NCI-H1092 treated with DMSO at 0.1 percent for 48 hours (cell line): ENCODE data around the gene CST9.
A peak's percentile ranks its signal among the peaks of the same experiment; 100 is the strongest.
"Not testable (repeated sequence)": the region's sequence is repeated elsewhere in the genome, so short reads cannot be mapped to it uniquely, and the experiment has no call there.

Experiments
- DNase-seq: peaks from one replicate; lab custom pipeline; 2025; lab: John Stamatoyannopoulos, UW

CST9 gene

GRCh38 chr20:23637282-23638221 is 31.8 kb upstream of the CST9 start, which contains the start of gene CST3:
Gene CST3, minus strand, starts transcription at chr20:23637955. Its CDS starts 93 bp downstream, at chr20:23637862.
- peak; percentile 78 for DNase-seq

DNA sequence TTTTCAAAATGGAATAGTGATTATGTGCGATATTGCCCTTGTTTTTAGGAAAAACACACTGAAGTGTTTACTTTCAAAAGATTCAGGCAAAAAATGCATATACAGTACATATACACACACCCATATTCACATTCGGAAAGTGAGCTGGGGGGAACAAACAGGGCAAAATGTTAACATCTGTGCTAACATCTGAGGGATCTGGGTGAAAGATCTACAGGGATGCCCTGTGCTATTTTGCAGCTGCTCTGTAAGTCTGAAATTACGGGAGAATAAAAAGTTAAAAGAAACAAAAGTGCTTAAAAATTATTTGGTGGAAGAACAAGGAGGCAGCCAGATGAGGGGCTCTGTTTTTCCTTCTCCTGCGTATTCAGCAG is 31.2 kb upstream of the CST9 start:
- no peak for DNase-seq

GRCh38 chr20:23636182-23636907 is 30.6 kb upstream of the CST9 start:
- no peak for DNase-seq

GRCh38 chr20:23635768-23636090 is 30.0 kb upstream of the CST9 start:
- not testable (repeated sequence) for DNase-seq

GRCh38 chr20:23634985-23635767 is 29.5 kb upstream of the CST9 start:
- DNase-seq, result no peak

- no peak for DNase-seq
These were observed 28.5 kb upstream of the CST9 start for GRCh38 chr20:23634044-23634801.

DNA sequence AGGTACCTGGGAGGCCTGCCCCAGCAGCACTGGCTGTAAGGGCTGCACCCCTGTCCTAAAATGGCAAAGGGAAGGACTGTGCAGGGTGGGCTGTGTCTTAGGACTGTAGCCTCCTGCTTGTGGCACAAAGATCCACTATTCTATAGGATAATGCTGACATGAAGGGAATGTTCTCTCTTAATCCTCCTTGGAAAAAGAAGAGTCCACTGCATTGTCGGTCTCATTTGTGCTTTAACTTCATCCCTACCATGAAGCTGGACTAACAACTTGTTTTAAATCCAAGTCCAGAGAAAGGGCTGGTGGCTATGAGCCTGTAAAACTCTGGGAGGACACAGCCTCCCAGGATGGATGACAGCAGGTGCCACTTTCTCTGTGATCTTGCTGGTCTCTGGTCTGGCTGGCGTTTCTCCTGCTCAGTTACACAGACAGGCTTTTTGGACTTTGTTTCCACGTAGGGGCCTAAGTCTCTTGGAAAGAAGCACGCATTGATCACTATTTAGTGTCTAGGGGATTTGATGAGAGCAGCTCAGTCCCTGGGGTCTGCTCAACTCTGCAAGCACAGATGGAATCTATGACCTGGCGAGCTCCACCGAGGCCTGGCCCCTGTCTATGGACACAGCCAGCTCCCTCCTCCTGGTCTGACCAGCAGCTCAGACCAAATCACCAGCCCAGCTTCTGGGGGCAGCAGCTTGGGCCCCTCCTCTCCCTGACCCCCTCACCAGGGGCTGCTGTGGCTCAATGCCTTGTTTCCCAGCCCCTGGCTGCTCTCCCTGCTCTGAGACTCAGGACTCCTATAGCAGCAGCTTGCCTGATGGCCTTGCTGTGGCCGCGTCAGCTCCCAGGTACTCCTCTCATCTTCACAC is 27.2 kb upstream of the CST9 start:
- no peak for DNase-seq

GRCh38 chr20:23631981-23632710 is 26.4 kb upstream of the CST9 start:
- DNase-seq, result no peak

DNA sequence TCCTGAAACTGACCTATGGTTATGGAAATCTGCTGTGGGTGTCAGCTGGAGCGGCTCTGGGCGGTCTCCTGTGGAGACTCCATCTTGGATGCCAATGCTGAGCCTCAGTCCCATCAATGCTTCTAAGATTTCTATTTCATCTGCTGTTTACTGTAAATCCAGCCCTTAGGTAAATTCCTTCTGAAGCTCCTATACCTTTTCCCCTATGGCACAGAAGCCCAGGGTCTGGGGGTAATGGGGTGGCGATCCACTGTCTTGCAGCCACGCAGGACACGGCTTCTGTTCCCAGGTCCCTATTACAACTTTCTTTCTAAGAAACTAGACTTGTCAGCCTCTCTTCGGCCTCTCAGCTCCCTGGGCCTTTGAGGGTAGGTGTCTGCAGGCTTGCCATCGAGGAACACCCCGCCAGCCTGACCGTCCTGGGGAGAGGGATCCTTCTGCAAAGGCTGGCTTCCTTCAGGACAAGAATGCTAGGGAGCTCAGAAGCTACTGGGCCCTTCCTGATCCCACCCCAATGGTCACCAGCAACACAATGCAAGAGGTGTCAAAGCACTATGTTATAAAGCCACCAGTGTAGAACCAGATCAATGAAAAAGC is 25.6 kb upstream of the CST9 start:
- no peak for DNase-seq

GRCh38 chr20:23630392-23630849 is 24.7 kb upstream of the CST9 start:
- no peak for DNase-seq

GRCh38 chr20:23629542-23630391 is 24.1 kb upstream of the CST9 start:
- DNase-seq, result no peak

DNA sequence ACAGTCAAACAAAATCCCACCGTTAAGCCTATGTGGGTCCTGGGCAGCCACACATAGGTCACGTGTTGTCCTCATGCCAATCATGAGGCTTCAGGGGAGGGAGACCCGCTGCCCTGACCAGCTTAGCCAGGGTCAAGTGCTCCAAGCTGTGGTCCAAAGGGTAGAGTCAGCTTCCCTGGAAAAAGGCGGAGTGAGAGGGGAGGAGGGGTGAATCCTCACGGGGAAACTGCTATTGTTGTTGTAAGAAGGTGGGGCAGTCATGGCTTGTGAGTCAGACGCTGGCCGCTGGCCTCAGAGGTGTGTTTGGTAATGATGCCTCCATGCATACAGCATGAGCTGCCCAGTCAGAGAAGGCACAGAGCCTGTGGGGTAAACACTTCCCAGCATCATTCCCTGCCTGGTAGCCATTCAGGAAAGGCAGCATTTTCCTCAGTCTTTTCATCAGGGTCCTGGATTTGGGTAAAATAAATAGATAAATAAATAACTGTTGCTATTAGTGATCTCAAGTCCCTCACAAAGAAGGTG is 23.4 kb upstream of the CST9 start:
- DNase-seq, result no peak

- DNase-seq, result no peak
These were observed 22.8 kb upstream of the CST9 start for GRCh38 chr20:23628402-23629016.

DNA sequence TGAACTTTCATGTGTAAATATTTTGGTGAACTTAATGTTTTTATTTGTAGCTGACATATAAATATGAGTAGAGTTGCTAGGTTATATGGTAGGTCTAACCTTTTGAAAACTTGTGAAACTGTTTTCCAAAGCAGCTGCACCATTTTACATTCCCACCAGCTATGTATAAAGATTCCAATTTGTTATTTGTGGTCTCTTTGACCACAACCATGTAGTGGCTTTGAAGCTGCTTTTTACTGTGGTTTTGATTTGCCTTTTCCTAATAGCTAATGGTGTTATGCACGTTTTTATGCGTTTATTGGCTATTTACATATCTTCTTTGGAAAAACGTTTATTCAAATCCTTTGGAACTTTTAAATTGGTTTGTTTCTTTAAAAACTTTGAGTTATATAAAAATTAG is 21.8 kb upstream of the CST9 start:
- DNase-seq, result no peak

DNA sequence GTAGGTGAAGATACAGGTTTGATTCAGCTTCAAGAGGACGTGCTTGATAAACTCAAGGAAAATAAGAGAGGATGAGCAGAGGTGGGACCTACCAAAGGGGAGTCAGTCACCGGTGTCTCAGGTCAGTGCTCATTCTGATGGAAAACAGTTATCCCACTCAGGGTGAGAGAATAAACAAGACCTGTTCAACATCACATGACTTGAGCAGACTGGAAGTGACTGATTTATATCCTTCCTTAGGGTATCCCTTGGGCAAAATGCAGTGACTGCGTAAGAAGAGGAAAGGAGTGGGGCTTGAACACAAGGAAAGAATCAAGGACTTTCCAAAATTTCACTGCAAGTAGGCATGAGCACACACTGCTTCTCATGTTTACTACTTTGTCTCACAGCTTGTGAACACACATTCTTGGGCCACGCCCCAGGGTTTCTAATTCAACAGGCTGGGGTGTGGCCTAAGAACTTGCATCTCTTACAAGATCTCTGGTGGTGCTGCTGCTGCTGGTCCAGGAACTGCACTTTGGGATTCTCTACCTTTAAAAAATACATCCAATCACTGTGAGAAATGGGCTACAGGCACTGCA is 20.4 kb upstream of the CST9 start:
- no peak for DNase-seq

DNA sequence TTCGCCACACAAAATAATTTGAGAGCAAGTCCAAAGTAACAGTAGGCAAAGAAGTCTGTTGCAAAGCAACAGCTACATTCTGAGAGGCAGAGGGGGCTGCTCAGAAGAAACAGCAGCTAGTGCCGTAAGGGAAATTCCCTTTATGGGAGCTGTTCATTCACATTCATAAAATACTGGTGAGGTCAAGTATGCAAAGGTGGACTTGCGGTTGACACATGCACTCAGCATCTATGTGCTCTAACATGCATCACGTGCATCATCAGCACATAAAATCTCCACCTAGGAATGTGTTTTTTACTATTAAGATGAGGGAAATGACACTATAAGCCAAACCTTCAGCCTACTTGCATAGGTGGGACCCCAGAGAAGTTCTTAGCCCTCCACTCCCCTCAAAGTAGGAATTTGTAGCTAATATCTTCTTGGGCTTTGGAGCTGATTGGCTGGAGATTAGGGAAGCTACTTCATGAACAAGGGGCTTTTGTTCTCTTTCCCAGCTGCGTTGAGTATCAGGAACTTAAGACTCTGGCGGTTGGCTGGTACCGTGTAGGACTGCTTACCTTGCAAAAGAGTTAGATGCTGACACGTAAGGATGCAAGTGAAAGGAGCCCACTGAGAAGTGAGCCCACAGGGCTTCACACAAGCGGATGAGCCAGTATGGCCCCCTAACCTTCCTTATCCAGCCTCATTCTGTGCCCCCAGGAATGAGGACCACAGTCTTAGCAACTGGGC is 19.7 kb upstream of the CST9 start:
- DNase-seq, result no peak

DNA sequence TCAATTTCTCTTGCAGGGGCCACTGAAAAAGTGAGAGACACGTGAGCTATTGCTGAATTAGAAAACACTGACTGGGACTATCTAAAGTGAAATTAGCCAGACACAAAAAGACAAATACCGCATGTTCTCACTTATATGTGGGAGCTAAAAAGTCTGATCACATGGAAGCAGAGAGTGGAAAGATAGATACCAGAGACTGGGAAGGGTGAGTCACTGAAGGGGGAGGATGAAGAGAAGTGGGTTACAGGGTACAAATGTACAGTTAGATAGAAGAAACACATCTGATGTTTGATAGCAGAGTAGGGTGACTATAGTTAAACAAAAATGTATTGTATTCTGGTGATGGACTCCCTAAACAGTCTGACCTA is 18.6 kb upstream of the CST9 start:
- no peak for DNase-seq
